HUES6 (cell line): ENCODE data around the gene IL17RA.

ENCODE experiments used
- H3K27ac ChIP-seq: 2 replicates; pipeline ENCODE4 v1.7.0; 2013; ENCODE audit warnings: low read depth, mild to moderate bottlenecking, low read length, inconsistent platforms
- H3K27me3 ChIP-seq: 2 replicates; pipeline ENCODE4 v1.6.1; 2013; ENCODE audit warnings: low read length; ENCODE audit not compliant: control insufficient read depth, insufficient read depth
- H3K36me3 ChIP-seq: 2 replicates; pipeline ENCODE4 v1.6.1; 2013; ENCODE audit warnings: low read length; ENCODE audit not compliant: control insufficient read depth, insufficient read depth
- H3K4me1 ChIP-seq: 2 replicates; pipeline ENCODE4 v1.6.1; 2013; ENCODE audit warnings: low read length; ENCODE audit not compliant: control insufficient read depth, insufficient read depth
- H3K4me3 ChIP-seq: 2 replicates; pipeline ENCODE4 v1.5.1; 2013; ENCODE audit warnings: low read depth, low read length
- H3K9ac ChIP-seq: one replicate; pipeline ENCODE4 v1.6.1; 2013; ENCODE audit warnings: mild to moderate bottlenecking, low read length
- H3K9me3 ChIP-seq: 2 replicates; pipeline ENCODE4 v1.6.1; 2013; ENCODE audit warnings: low read depth, low read length; ENCODE audit not compliant: control insufficient read depth, insufficient read depth

The IL17RA gene

GRCh38 chr22:17057959-17058814 lies 26.6 kb upstream of the IL17RA start:
- no peak overlapping the region for H3K27ac ChIP-seq
- H3K36me3 ChIP-seq, result no peaks in the 10 kb centered on the region
- H3K4me1 ChIP-seq, result no peaks in the 10 kb centered on the region
- no peak overlapping the region for H3K9ac ChIP-seq
- no peak overlapping the region for H3K4me3 ChIP-seq
- H3K9me3 ChIP-seq, result no peaks in the 10 kb centered on the region
- H3K27me3 ChIP-seq, result 0 out of 2 replicates have a peak, but pooled peaks cover 7% of the 10 kb centered on the region

- no peaks in the 10 kb centered on the region for H3K36me3 ChIP-seq
- H3K27ac ChIP-seq, result no peak overlapping the region
- 0 out of 2 replicates have a peak, but pooled peaks cover 7% of the 10 kb centered on the region for H3K27me3 ChIP-seq
- no peak overlapping the region for H3K4me3 ChIP-seq
- H3K9ac ChIP-seq, result no peak overlapping the region
- no peaks in the 10 kb centered on the region for H3K9me3 ChIP-seq
- no peaks in the 10 kb centered on the region for H3K4me1 ChIP-seq
These were observed 24.7 kb upstream of the IL17RA start for GRCh38 chr22:17060126-17060525.

- Histone ChIP-seq H3K36me3 (no peaks in the 10 kb centered on the region), H3K27ac (no peak overlapping the region), H3K9ac (no peak overlapping the region)
These were observed 21.2 kb upstream of the IL17RA start for GRCh38 chr22:17063411-17064106.

GRCh38 chr22:17064498-17065100 lies 20.2 kb upstream of the IL17RA start:
- Histone ChIP-seq H3K27ac (no peak overlapping the region), H3K27me3 (0 out of 2 replicates have a peak, but pooled peaks cover 7% of the 10 kb centered on the region), H3K4me3 (no peak overlapping the region), H3K4me1 (no peaks in the 10 kb centered on the region), H3K36me3 (no peaks in the 10 kb centered on the region), H3K9ac (no peak overlapping the region), H3K9me3 (no peaks in the 10 kb centered on the region)

More at GRCh38 chr22:17063411-17064106, 21.2 kb upstream of the IL17RA start:
- Histone ChIP-seq H3K9me3 (no peaks in the 10 kb centered on the region), H3K4me1 (no peaks in the 10 kb centered on the region), H3K27me3 (0 out of 2 replicates have a peak, but pooled peaks cover 7% of the 10 kb centered on the region), H3K4me3 (no peak overlapping the region)

GRCh38 chr22:17065433-17065832 lies 19.4 kb upstream of the IL17RA start:
- H3K9me3 ChIP-seq, result no peaks in the 10 kb centered on the region
- H3K27me3 ChIP-seq, result 0 out of 2 replicates have a peak, but pooled peaks cover 7% of the 10 kb centered on the region
- no peaks in the 10 kb centered on the region for H3K36me3 ChIP-seq
- no peak overlapping the region for H3K4me3 ChIP-seq
- H3K27ac ChIP-seq, result no peak overlapping the region
- no peak overlapping the region for H3K9ac ChIP-seq
- H3K4me1 ChIP-seq, result no peaks in the 10 kb centered on the region

GRCh38 chr22:17072877-17073276 lies 11.9 kb upstream of the IL17RA start:
- H3K4me3 ChIP-seq, result no peak overlapping the region
- H3K27ac ChIP-seq, result no peak overlapping the region
- H3K9ac ChIP-seq, result no peak overlapping the region
- H3K36me3 ChIP-seq, result no peaks in the 10 kb centered on the region
- H3K4me1 ChIP-seq, result no peaks in the 10 kb centered on the region
- H3K9me3 ChIP-seq, result no peaks in the 10 kb centered on the region
- H3K27me3 ChIP-seq, result no peaks in the 10 kb centered on the region

GRCh38 chr22:17074648-17075002 lies 10.2 kb upstream of the IL17RA start:
- Histone ChIP-seq H3K36me3 (no peaks in the 10 kb centered on the region), H3K9me3 (no peaks in the 10 kb centered on the region), H3K9ac (no peak overlapping the region), H3K27ac (no peak overlapping the region), H3K4me3 (no peak overlapping the region), H3K4me1 (no peaks in the 10 kb centered on the region), H3K27me3 (no peaks in the 10 kb centered on the region)

GRCh38 chr22:17077255-17077654 lies 7.5 kb upstream of the IL17RA start:
- Histone ChIP-seq H3K4me1 (no peaks in the 10 kb centered on the region), H3K36me3 (no peaks in the 10 kb centered on the region), H3K9ac (no peak overlapping the region), H3K4me3 (no peak overlapping the region), H3K27ac (no peak overlapping the region), H3K27me3 (no peaks in the 10 kb centered on the region), H3K9me3 (no peaks in the 10 kb centered on the region)

- H3K9me3 ChIP-seq, result no peaks in the 10 kb centered on the region
- 0 out of 2 replicates have a peak, but pooled peaks cover 5% of the 10 kb centered on the region for H3K27me3 ChIP-seq
- H3K36me3 ChIP-seq, result no peaks in the 10 kb centered on the region
- H3K4me3 ChIP-seq, result no peak overlapping the region
- H3K27ac ChIP-seq, result no peak overlapping the region
- no peak overlapping the region for H3K9ac ChIP-seq
- H3K4me1 ChIP-seq, result no peaks in the 10 kb centered on the region
These were observed 5.2 kb upstream of the IL17RA start for GRCh38 chr22:17079572-17079971.

GRCh38 chr22:17083255-17083654 lies 1.5 kb upstream of the IL17RA start:
- 0 out of 2 replicates have a peak, but pooled peaks cover 2% of the 10 kb centered on the region for H3K4me1 ChIP-seq
- no peak overlapping the region for H3K9ac ChIP-seq
- no peak overlapping the region for H3K27ac ChIP-seq
- peaks cover 25% of the 10 kb centered on the region for H3K27me3 ChIP-seq
- H3K36me3 ChIP-seq, result no peaks in the 10 kb centered on the region
- no peaks in the 10 kb centered on the region for H3K9me3 ChIP-seq
- no peak overlapping the region for H3K4me3 ChIP-seq
